ENCODE data around the gene NEDD4. TPM values are rescaled to one million over a fixed set of nuclear protein-coding genes. Genes with fewer than 3 reads are reported as not detected.

Gene NEDD4
- polyA plus RNA-seq, 1 donor from 2014 or later = 1.6 TPM

GRCh38 chr15:55824857-55825613 lies 168.4 kb downstream of the NEDD4 start:
- no peak overlapping the region for H3K4me2 ChIP-seq (ENCODE audit: low read length)
- H2AFZ ChIP-seq (ENCODE audit: low read depth, low read length) = no peak overlapping the region
- no peaks in the 10 kb centered on the region for H3K9me2 ChIP-seq (ENCODE audit: insufficient read depth, low read length)
- no peaks in the 10 kb centered on the region for H3K9me3 ChIP-seq (ENCODE audit: low read length)
- no peaks in the 10 kb centered on the region for H4K20me1 ChIP-seq (ENCODE audit: insufficient read depth)
- H3K36me3 ChIP-seq (ENCODE audit: insufficient read depth, low read length) = no peaks in the 10 kb centered on the region
- TF ChIP-seq SMC3 (conservative IDR thresholded peaks at IDR 0.05; ENCODE audit: poor library complexity) (no peak), POLR2AphosphoS5 (IDR thresholded peaks at IDR 0.05) (no peak), MXI1 (conservative IDR thresholded peaks at IDR 0.05; ENCODE audit: poor library complexity, severe bottlenecking) (no peak), EZH2 (IDR thresholded peaks at IDR 0.05; ENCODE audit: borderline replicate concordance, insufficient read depth, low read length, poor library complexity, severe bottlenecking) (no peak), TAF1 (IDR thresholded peaks at IDR 0.05; ENCODE audit: low read depth) (no peak), EP300 (conservative IDR thresholded peaks at IDR 0.05; ENCODE audit: poor library complexity, severe bottlenecking) (no peak), CTCF (IDR thresholded peaks at IDR 0.05; ENCODE audit: poor library complexity, severe bottlenecking) (no peak), REST (IDR thresholded peaks at IDR 0.05; ENCODE audit: borderline replicate concordance) (no peak), RAD21 (conservative IDR thresholded peaks at IDR 0.05) (no peak)
- H3K4me3 ChIP-seq (ENCODE audit: low read length) = no peak overlapping the region
- no peaks in the 10 kb centered on the region for H3F3A ChIP-seq (ENCODE audit: insufficient read depth, low read length, poor library complexity, severe bottlenecking)
- no peaks in the 10 kb centered on the region for H3K79me2 ChIP-seq (replicated peaks; ENCODE audit: insufficient read depth, low read length)
- no peak overlapping the region for H3K27ac ChIP-seq (ENCODE audit: low read length)
- H3K27me3 ChIP-seq (ENCODE audit: insufficient read depth, low read depth, low read length) = no peaks in the 10 kb centered on the region
- H3K9ac ChIP-seq (ENCODE audit: low read length) = no peak overlapping the region

GRCh38 chr15:55823699-55824340 lies 169.6 kb downstream of the NEDD4 start:
- no peak overlapping the region for H3K9ac ChIP-seq (ENCODE audit: low read length)
- no peaks in the 10 kb centered on the region for H3F3A ChIP-seq (ENCODE audit: insufficient read depth, low read length, poor library complexity, severe bottlenecking)
- no peak overlapping the region for H2AFZ ChIP-seq (ENCODE audit: low read depth, low read length)
- no peaks in the 10 kb centered on the region for H3K27me3 ChIP-seq (ENCODE audit: insufficient read depth, low read depth, low read length)
- H3K4me2 ChIP-seq (ENCODE audit: low read length) = no peak overlapping the region
- H3K9me3 ChIP-seq (ENCODE audit: low read length) = no peaks in the 10 kb centered on the region
- H4K20me1 ChIP-seq (ENCODE audit: insufficient read depth) = no peaks in the 10 kb centered on the region
- H3K4me3 ChIP-seq (ENCODE audit: low read length) = no peak overlapping the region
- no peak overlapping the region for H3K27ac ChIP-seq (ENCODE audit: low read length)
- H3K79me2 ChIP-seq (replicated peaks; ENCODE audit: insufficient read depth, low read length) = no peaks in the 10 kb centered on the region
- no peaks in the 10 kb centered on the region for H3K36me3 ChIP-seq (ENCODE audit: insufficient read depth, low read length)
- TF ChIP-seq POLR2AphosphoS5 (IDR thresholded peaks at IDR 0.05) = no peak
- no peak for TF ChIP-seq EP300 (conservative IDR thresholded peaks at IDR 0.05; ENCODE audit: poor library complexity, severe bottlenecking)
- no peak for TF ChIP-seq EZH2 (IDR thresholded peaks at IDR 0.05; ENCODE audit: borderline replicate concordance, insufficient read depth, low read length, poor library complexity, severe bottlenecking)
- no peak for TF ChIP-seq TAF1 (IDR thresholded peaks at IDR 0.05; ENCODE audit: low read depth)
- TF ChIP-seq REST (IDR thresholded peaks at IDR 0.05; ENCODE audit: borderline replicate concordance) = no peak
- no peak for TF ChIP-seq SMC3 (conservative IDR thresholded peaks at IDR 0.05; ENCODE audit: poor library complexity)
- no peak for TF ChIP-seq CTCF (IDR thresholded peaks at IDR 0.05; ENCODE audit: poor library complexity, severe bottlenecking)
- no peak for TF ChIP-seq MXI1 (conservative IDR thresholded peaks at IDR 0.05; ENCODE audit: poor library complexity, severe bottlenecking)
- TF ChIP-seq RAD21 (conservative IDR thresholded peaks at IDR 0.05) = no peak
- no peaks in the 10 kb centered on the region for H3K9me2 ChIP-seq (ENCODE audit: insufficient read depth, low read length)

Data from neural cell (in vitro differentiated cells).